ENCODE data around the gene GPR25.

DNA sequence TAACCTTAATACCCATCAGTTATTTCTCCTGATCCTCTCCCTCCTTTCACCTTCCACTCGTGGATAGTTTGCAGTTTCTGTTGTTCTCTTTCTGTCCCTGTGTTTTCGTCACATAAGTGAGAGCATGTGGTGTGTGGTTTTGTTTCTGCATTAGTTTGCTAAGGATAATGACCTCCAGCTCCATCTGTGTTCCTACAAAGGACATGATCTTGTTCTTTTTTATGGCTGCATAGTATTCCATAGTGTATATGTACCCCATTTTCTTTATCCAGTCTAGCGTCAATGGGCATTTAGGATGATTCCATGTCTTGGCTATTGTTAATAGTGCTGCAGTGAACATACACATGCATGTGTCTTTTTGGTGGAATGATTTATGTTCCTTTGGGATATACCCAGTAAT, 36.6 kb upstream of the GPR25 start:
- TF ChIP-seq, protein P1, sequence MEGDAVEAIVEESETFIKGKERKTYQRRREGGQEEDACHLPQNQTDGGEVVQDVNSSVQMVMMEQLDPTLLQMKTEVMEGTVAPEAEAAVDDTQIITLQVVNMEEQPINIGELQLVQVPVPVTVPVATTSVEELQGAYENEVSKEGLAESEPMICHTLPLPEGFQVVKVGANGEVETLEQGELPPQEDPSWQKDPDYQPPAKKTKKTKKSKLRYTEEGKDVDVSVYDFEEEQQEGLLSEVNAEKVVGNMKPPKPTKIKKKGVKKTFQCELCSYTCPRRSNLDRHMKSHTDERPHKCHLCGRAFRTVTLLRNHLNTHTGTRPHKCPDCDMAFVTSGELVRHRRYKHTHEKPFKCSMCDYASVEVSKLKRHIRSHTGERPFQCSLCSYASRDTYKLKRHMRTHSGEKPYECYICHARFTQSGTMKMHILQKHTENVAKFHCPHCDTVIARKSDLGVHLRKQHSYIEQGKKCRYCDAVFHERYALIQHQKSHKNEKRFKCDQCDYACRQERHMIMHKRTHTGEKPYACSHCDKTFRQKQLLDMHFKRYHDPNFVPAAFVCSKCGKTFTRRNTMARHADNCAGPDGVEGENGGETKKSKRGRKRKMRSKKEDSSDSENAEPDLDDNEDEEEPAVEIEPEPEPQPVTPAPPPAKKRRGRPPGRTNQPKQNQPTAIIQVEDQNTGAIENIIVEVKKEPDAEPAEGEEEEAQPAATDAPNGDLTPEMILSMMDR (IDR thresholded peaks at IDR 0.05), result no peak
- TF ChIP-seq POLR2A (IDR thresholded peaks at IDR 0.05), result no peak
- no peak for TF ChIP-seq EP300 (IDR thresholded peaks at IDR 0.05)
